Activated T-cell treated with anti-CD3 and anti-CD28 coated beads, Interleukin-2, amount 50 U/mL, for 48 hours (primary cell): Measurements from ENCODE around the gene CSNK1G1.

Experiments used
- DNase-seq, 2 experiments: peaks; one replicate each; pipeline ENCODE4 v3.0.0-alpha.2; 2020

CSNK1G1 gene

DNA sequence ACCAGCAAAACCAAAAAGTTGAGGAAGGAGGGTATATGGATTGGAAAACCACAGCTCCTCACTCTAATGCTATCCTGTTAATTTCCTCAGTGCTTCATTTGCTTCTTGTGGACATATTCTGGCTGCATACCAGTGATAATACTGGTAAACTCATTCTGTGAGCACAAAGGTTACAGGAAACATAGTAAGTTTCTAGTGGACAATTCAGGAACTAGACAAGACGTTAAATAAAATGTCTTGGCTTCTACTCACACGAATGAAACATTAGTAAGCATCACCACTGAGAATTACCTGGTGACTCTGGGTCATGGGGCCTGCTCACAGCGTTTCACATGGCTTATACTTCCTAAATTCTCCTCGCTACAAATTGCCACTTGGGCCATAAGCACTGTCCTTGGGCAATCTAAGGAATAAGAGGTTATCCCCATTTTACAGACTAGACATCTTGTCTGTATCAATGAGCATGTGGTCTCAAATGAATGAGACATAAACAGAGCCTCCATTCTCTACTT lies 173.1 kb downstream of the CSNK1G1 start:
- no peak for DNase-seq

- no peak for DNase-seq
Observed at GRCh38 chr15:64180235-64180824, 175.6 kb downstream of the CSNK1G1 start.

DNA sequence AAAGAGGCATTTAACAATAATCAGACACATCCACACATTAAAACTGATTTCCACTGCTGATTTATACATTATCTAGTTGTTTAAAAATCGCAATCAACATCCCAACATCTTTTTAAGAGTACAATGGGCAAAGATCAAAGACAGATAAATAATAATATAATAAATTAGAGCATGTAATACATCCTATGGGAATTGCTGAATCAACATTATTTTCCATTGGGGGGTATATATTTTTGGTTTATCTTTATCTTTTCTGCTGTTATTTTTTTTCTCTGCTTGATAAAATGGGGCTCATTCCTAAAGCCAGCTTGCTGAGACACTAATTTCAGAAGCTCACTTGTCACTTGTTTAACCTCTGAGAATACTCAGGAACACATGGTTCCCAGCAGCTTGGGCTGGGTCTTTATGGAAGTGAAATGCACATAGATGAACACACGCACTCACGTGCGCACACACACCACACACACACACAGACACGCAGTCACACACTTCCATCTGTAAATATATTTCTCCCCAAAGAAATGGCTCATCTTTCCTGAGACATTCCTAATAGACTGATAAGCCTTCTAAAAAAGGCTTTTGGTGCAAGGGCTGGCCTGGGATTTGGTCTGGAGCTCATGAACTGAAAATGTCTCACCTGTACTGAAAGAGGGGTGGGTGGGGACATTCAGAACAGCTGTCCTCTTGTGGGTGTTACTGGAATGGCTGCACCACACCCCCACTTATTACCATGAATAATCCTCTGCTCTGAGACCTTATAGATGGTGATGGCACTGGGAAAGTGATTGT lies 189.7 kb downstream of the CSNK1G1 start:
- no peak for DNase-seq

GRCh38 chr15:64164436-64164835 lies 191.5 kb downstream of the CSNK1G1 start:
- DNase-seq: no peak

- DNase-seq: no peak
Observed at GRCh38 chr15:64163659-64164362, 192.2 kb downstream of the CSNK1G1 start.

DNA sequence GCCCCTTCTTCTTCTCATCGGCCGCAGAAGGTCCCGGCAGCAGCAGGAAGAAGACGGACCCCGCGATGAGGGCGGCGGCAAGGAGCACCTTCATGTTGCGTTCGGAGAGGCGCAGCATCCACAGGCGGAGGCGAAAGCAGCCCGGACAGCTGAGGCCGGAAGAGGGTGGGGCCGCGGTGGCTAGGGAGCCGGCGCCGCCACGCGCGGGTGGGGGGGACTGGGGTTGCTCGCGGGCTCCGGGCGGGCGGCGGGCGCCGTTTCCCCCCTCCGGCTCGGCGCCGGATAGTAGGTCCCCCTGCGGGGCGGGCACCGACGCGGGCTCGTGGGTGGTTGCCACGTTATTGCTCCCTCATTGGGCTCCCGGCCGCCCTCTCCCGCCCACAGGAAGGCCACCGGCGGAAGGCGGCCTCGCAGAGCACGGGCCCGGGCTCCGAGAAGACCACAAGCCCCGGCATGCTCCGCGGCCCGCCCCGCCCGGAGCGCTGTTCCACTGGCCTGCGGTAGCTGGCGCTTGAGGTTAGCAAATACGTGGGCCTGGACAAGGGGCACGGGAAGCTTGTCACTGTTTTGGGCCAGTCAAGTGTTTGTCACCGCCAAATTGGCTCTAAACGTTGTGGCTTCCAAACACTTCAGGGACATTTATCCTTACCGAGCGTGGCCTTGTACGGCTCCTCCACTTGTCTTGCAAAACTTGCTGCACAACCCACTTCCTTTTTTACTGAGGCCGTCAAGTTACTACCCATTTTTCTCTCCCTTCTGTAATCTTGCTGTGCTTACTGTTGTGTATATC lies 192.9 kb downstream of the CSNK1G1 start, which contains the start of gene PPIB:
Gene PPIB, minus strand, starts transcription at position 154 of the 790 bp plus-strand sequence. Its CDS starts 36 bp downstream, at position 118.
- DNase-seq: peak; percentile 96 to 98

DNA sequence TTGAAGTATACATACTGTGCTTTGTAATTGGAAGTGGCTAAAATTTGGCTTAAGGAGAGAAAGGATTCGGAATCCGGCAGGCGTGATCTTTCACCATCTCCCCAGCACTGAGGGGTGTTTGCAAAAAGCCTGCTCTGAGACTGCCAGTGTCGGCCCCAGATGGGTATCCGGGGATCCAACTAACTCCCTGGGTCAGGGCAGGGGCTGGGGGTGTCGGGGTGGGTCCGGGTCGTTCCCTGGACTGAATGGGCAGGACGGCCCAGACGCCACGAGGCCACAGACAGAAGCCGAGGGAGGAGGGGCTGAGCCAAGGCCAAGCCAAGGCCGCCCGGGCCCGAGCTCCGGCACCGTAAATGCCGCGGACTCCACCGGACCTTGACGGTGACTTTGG lies 193.5 kb downstream of the CSNK1G1 start:
- no peak for DNase-seq

DNA sequence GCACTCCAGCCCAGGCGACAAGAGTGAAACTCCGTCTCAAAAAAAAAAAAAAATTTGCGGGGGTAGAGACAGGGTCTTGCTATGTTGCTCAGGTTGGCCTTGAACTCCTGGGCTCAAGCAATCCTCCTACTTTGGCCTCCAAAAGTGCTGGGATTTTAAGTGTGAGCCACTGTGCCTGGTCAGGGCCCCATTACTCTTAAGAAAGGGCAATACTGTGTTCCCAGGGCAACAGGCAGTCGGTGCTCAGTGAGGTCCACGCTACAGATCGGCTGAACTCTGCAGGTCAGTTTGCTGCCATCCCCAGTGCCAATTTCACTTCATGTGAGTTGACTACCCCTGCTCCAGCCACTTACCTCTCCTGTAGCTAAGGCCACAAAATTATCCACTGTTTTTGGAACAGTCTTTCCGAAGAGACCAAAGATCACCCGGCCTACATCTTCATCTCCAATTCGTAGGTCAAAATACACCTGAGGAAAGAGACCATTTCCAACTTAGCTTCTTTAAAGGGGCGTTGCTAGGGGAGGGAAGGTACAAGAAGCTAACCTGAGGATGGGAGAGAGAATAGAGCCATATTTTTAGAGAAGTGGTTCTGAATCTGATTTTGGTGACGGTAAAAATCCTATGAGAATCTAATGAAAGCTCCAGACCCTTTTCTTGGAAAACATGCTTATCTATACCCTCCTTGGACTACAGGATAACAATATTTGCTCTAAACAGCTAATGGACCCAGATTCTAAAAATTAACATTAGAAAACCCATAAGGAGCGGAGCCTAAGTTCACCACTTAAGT lies 194.1 kb downstream of the CSNK1G1 start:
- no peak for DNase-seq

DNA sequence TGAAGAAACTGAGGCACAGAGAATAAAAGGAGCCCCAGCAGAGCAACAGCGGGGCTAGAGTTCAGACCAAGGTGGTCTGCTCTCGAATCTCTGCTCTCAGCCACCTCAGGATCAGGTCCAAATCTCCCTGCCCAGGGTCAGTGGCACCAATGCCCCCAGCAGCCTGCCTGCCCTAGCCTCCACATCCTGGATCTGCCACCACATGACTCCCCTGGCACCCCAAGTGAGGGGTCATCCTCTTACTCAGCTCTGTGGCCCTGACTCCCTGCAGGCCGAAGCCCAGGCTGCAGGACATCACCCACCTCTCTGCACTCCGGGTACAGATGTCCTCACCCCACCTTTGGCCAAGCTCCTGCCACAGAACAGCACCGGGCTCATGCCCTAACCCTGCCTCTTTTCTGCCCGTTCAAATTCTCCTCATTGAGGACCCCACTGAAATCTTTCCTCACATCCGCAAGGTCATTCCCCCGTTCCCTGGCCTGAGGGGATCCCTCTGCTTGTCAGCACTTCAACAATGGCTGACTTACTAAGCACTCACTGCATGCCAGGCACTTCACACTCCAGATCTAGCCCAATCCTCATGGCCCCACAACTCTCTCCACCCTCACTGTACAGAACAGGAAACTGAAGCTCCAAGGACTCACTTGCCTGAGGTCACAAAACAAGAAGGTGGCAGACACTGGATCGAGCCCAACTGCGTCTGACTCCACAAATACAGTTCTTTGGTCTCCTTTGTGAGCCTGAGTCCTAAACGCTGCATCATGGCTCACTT lies 197.4 kb downstream of the CSNK1G1 start:
- DNase-seq: no peak

DNA sequence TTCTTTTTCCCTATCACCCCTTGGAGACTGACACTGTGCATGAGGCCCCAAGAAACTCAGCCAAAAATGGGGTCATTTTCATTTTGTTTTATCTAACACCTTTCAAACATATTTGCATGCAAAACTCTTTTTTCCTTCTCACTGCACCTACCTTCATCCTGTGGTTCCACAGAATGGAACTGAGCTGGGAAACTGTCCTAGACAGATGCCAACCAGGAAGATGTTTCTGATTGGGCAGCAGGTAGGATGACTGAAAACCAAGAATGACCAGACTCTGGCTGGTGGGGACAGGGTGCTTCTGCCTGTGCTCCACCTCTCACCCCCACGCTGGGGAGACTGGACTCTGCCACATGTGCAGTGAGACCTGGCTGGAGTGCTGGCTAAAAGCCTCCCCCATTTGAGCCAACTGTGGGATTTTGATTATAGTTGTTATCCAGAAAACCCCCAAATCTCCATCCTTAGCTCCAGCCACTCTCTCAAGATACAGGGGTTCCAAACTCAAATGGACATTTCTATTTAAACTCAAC lies 198.3 kb downstream of the CSNK1G1 start:
- no peak for DNase-seq

DNA sequence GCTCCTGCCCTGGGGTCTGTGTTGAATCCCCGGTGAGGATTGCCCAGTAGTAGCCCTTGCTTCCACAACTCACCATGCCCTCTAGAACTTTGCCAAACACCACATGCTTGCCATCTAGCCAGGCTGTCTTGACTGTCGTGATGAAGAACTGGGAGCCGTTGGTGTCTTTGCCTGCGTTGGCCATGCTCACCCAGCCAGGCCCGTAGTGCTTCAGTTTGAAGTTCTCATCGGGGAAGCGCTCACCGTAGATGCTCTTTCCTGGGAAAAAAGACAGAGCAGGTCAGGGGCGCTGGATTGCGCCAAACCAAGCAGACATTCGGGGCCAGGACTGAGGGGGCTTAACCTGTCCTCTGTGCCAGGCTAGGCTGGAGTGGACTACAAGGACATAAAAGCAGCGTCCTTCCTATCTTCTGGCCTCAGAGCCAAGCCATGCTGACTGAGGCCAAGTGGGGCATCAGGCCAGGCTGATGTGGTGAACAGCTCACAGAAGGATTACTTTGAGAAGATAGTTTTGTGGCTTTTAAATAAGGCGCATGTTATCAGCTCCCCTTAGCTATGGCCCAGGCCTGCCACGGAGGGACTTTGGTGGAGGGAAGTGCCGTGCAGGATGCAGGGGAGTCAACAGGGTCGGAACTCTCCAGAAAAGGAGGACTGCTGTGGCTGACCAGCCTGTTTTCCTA lies 199.2 kb downstream of the CSNK1G1 start:
- DNase-seq: no peak

DNA sequence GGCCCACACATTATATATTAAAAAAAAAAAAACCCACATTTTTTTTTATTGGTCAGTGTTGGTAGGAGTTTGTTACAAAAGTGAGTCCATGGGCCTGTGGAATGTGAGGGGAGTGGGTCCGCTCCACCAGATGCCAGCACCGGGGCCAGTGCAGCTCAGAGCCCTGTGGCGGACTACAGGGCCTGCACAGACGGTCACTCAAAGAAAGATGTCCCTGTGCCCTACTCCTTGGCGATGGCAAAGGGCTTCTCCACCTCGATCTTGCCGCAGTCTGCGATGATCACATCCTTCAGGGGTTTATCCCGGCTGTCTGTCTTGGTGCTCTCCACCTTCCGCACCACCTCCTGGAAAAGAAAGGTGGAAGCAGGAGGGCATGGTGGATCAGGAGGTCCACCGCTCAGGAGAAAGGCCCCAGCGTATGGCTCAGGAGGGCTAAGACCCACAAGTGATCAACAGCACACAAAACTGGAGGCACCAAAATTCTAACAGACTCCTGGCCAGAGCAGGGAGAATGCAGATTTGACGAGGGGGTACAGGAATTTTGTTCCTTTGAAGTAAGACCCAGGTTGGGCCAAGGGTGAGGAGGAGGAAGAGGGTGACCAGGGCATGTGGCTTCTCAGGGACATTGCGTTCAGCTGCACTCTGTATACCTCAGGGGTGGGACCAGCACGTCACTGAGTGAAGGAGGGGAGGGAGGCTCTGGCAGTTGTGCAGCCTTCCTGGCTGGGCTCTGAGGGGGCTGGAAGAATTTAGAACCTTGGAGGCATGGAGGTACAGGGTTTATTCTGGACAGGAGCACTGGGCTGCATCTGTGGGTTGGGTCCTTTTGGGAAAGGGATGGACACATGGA lies 199.9 kb downstream of the CSNK1G1 start:
- no peak for DNase-seq

GRCh38 chr15:64153480-64154367 lies 202.2 kb downstream of the CSNK1G1 start:
- peak; percentile 95 to 96 for DNase-seq

DNA sequence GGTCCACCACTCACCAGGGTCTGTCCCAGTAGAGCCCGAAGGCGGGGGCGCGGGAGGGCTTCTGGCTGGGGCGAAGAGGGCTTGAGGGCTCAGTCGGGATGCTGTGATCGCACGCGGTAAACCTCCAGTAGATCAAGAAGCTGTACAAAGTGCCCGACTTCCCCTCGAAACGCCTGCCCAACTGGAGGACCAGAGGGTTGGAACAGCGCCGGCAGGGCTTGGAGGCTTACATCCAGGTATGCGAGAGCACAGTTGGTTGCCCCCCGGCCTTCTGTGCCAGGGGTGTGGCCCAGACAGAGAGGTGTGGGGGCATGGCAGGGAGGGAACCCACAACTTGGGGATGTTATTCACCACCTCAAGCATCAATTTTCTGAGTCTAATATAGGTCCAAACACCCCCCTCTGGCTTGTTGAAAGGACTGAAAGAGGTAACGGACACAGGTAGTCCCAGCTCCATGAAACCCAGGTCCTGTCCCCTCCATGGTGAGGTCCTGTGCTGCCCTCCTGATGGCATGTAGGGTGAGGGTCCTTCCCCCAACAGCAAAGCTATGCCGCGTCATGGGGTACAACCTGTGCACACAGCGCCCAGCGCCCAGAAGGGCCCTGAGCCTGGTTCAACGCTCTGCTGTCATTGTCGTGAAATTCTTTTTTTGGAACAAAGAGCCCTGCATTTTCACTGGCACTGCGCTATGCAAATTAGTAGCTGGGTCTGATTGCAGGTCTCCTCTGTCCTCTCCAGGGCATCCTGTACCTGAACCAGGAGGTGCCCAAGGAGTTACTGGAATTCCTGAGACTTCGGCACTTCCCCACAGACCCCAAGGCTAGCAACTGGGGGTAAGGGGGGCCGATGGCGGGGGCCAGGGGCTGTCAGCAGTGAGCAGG lies 203.2 kb downstream of the CSNK1G1 start:
- peak; percentile 44 to 49 for DNase-seq

GRCh38 chr15:64151727-64152506 lies 204.1 kb downstream of the CSNK1G1 start, which contains the start of gene SNX22:
SNX22 (plus strand) TSS chr15:64151731; CDS start chr15:64151776, 45 bp downstream.
- no peak for DNase-seq
